GM12874 (cell line): ENCODE data around the gene BCL11B.

ENCODE experiments used
- TF ChIP-seq, protein P1 (sequence below): IDR thresholded peaks from 2 replicates; pipeline ENCODE4 v1.5.1; 2011; ENCODE audit warnings: low read depth, mild to moderate bottlenecking, control low read depth, low read length, moderate library complexity; ENCODE audit not compliant: insufficient read depth

The BCL11B gene

GRCh38 chr14:99317231-99318090 is 45.5 kb upstream of the BCL11B start:
- TF ChIP-seq, protein P1, sequence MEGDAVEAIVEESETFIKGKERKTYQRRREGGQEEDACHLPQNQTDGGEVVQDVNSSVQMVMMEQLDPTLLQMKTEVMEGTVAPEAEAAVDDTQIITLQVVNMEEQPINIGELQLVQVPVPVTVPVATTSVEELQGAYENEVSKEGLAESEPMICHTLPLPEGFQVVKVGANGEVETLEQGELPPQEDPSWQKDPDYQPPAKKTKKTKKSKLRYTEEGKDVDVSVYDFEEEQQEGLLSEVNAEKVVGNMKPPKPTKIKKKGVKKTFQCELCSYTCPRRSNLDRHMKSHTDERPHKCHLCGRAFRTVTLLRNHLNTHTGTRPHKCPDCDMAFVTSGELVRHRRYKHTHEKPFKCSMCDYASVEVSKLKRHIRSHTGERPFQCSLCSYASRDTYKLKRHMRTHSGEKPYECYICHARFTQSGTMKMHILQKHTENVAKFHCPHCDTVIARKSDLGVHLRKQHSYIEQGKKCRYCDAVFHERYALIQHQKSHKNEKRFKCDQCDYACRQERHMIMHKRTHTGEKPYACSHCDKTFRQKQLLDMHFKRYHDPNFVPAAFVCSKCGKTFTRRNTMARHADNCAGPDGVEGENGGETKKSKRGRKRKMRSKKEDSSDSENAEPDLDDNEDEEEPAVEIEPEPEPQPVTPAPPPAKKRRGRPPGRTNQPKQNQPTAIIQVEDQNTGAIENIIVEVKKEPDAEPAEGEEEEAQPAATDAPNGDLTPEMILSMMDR: no peak

GRCh38 chr14:99316281-99317163 is 44.5 kb upstream of the BCL11B start:
- TF ChIP-seq, protein P1: no peak

- TF ChIP-seq, protein P1: no peak
These were observed 43.2 kb upstream of the BCL11B start for GRCh38 chr14:99315197-99315596.

- TF ChIP-seq, protein P1: no peak
These were observed 42.6 kb upstream of the BCL11B start for GRCh38 chr14:99314623-99315022.

DNA sequence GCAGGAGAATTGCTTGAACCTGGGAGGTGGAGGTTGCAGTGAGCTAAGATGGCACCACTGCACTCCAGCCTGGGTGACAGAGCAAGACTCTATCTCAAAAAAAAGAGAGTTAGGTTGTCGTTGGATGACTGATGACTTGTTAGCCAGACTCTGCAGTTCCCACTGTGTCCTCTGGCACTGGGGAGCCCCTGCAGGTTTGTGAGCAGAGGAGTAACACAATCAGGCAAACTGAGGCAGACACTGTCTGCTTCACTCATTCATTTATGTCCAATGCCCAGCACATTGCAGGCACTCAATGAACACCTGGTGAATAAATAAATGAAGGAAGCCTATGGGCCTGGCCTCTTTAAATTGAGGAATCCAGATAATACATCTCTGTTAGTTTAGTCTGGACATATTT is 41.2 kb upstream of the BCL11B start:
- TF ChIP-seq, protein P1: no peak

- TF ChIP-seq, protein P1: no peak
These were observed 40.1 kb upstream of the BCL11B start for GRCh38 chr14:99312106-99312505.

DNA sequence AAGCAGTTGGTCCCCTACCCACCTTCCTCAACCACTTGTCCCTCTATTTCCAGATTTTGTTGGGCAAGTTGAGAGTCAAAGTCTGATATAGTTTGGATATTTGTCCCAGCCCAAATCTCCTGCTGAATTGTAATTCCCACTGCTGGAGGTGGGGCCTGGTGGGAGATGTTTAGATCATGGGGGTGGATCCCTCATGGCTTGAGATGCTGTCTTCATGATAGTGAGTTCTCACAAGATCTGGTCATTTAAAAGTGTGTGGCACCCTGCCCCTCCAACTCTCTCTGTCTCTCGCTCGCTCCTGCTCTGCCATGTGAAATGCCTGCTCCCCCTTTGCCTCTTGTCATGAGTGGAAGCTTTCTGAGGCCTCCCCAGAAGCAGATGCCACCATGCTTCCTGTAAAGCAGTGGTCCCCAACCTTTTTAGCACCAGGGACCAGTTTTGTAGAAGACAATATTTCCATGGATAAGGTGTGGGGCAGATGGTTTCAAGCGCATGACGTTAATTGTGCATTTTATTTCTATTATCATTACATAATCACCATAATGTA is 37.3 kb upstream of the BCL11B start:
- TF ChIP-seq, protein P1: no peak
